Kidney (tissue), 14 donors: ENCODE measurements around the gene CORO1C. TPM values are rescaled to one million over a fixed set of nuclear protein-coding genes. Genes with fewer than 3 reads are reported as not detected.

Source experiments
- DNase-seq, 5 donors: peaks; one replicate each; pipeline ENCODE4 v3.0.0-alpha.2; 2013 to 2020
- FAIRE-seq: peaks from 2 replicates; lab custom pipeline; 2012; peaks lifted over from hg19 to GRCh38; lab: Jason Lieb, UNC
- H3K27ac ChIP-seq, 2 donors: one replicate each; pipeline ENCODE4 v1.7.0; 2013; ENCODE audit warnings: low read depth in 2 of 2, low read length in 2 of 2, inconsistent platforms in 1 of 2
- H3K27me3 ChIP-seq: one replicate; pipeline ENCODE4 v1.7.1; 2013; ENCODE audit warnings: low read length, inconsistent platforms; ENCODE audit not compliant: control insufficient read depth, insufficient read depth
- H3K36me3 ChIP-seq, 3 donors: one replicate each; pipeline versions ENCODE4 v1.7.0 to v1.7.1; 2013; ENCODE audit warnings: low read length in 3 of 3, control low read depth in 1 of 3, inconsistent platforms in 1 of 3; ENCODE audit not compliant: insufficient read depth in 3 of 3, control insufficient read depth in 2 of 3
- H3K4me1 ChIP-seq, 3 donors: one replicate each; pipeline versions ENCODE4 v1.7.0 to v1.7.1; 2013; ENCODE audit warnings: low read length in 3 of 3, inconsistent platforms in 1 of 3, low read depth in 1 of 3; ENCODE audit not compliant: control insufficient read depth in 2 of 3, insufficient read depth in 2 of 3
- H3K4me3 ChIP-seq, 3 donors: one replicate each; pipeline versions ENCODE4 v1.7.0 to v1.8.1; 2013; ENCODE audit warnings: low read length in 3 of 3, control low read depth in 1 of 3, inconsistent platforms in 1 of 3
- H3K9ac ChIP-seq, 3 donors: one replicate each; pipeline versions ENCODE4 v1.7.0 to v1.7.1; 2013; ENCODE audit warnings: low read length in 3 of 3, control low read depth in 1 of 3, inconsistent platforms in 1 of 3
- H3K9me3 ChIP-seq, 3 donors: one replicate each; pipeline versions ENCODE4 v1.7.0 to v1.7.1; 2013; ENCODE audit warnings: low read length in 3 of 3, control low read depth in 1 of 3, inconsistent platforms in 1 of 3; ENCODE audit not compliant: control insufficient read depth in 2 of 3, insufficient read depth in 1 of 3
- intact Hi-C: fragments of 100-400 bp; cut with DNase I; formaldehyde crosslinking; loops from one replicate; pipeline ENCODE4 v1.11.1; 2022
- polyA plus RNA-seq: library from polyadenylated mRNA; stranded (reverse); fragments of 350-450 nt; fragmentation: Illumina TruSeq; extraction: RNeasy Lipid Tissue Mini Kit (QIAGEN cat#74804); gene quantifications from one replicate; pipeline ENCODE4 v1.2.3, GENCODE V29; 2014; ENCODE audit warnings: low read depth, low replicate concordance; ENCODE audit not compliant: insufficient read depth
- total RNA-seq: library from RNA; stranded (reverse); fragmentation: NEBNext Ultra II Directional; extraction: Animal tissue kit (Norgen Biotek cat#: 25700); gene quantifications from one replicate; pipeline ENCODE4 v1.2.1, GENCODE V29; 2021
- TF ChIP-seq, protein P1 (sequence below): IDR thresholded peaks from 3 replicates; pipeline ENCODE4 v1.5.1; 2012; ENCODE audit warnings: mild to moderate bottlenecking, moderate library complexity, borderline replicate concordance; ENCODE audit not compliant: insufficient read depth; ENCODE audit errors: extremely low read depth
- donor health status: control.
- donor health status: control.
- donor health status: control.
- donor health status: control.
- donor health status: control.
- donor health status: DM: yes; HTN: yes; CAD: no.
- donor health status: Normal renal cell carcinoma (clear cell type).

Gene CORO1C
- total and polyA plus RNA-seq, 2 donors from 2014 or later, result 16.6 to 104 TPM

DNA sequence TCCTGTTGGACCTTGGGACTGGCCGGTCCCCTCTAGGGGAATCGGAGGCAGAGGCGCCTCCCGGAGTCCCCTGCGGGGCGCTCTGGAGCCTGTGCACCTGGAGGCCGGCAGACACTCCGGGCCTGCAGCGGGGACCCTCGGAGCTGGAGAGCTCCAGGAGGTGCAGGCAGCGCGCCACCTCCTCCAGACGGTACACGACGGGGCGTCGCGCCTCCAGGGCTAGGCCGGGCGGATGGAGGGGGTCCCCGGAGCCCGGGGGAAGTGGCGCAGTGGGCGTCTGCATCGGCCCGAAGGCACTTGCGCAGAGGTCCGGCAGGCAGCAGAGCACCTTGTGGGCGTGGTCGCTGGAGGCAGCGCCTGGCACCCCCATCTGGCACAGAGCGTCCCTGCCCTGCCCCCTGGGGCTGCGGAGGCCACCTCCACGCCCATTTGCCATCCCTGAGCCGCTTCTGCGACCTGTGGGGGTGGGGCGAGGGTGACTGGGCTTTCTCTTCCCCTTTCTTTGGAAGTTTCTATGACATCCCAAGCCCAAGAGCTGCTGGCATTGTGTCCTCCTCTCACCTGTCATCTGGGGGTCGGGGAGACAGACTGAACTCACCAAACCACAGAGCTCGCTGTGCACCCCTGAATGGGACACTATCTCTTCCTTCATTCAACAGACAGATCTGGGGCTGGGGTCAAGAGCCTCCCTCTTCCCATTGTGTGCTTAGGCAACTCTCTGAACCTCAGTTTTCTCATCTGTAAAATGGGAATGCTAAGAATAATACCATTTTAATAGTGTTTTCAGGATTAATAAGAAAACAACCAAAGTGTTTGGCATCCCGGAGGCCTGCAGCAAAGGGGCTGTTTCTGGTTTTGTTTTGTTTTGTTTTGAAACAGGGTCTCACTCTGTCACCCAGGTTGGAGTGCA is 37.5 kb upstream of the CORO1C start:
- H3K4me1 ChIP-seq, result peaks cover 0 to 7% (median 5%) of the 10 kb centered on the region in 3 donors
- FAIRE-seq (no peak), DNase-seq (peak; percentile 36 to 81 (median 53))
- H3K4me3 ChIP-seq, result no peak overlapping the region
- no peak overlapping the region for H3K9ac ChIP-seq
- no peaks in the 10 kb centered on the region for H3K9me3 ChIP-seq
- TF ChIP-seq, protein P1, sequence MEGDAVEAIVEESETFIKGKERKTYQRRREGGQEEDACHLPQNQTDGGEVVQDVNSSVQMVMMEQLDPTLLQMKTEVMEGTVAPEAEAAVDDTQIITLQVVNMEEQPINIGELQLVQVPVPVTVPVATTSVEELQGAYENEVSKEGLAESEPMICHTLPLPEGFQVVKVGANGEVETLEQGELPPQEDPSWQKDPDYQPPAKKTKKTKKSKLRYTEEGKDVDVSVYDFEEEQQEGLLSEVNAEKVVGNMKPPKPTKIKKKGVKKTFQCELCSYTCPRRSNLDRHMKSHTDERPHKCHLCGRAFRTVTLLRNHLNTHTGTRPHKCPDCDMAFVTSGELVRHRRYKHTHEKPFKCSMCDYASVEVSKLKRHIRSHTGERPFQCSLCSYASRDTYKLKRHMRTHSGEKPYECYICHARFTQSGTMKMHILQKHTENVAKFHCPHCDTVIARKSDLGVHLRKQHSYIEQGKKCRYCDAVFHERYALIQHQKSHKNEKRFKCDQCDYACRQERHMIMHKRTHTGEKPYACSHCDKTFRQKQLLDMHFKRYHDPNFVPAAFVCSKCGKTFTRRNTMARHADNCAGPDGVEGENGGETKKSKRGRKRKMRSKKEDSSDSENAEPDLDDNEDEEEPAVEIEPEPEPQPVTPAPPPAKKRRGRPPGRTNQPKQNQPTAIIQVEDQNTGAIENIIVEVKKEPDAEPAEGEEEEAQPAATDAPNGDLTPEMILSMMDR, result no peak
- H3K36me3 ChIP-seq, result no peaks in the 10 kb centered on the region
- no peak overlapping the region for H3K27ac ChIP-seq
- intact Hi-C loops, result no loop called here
- H3K27me3 ChIP-seq, result no peaks in the 10 kb centered on the region

DNA sequence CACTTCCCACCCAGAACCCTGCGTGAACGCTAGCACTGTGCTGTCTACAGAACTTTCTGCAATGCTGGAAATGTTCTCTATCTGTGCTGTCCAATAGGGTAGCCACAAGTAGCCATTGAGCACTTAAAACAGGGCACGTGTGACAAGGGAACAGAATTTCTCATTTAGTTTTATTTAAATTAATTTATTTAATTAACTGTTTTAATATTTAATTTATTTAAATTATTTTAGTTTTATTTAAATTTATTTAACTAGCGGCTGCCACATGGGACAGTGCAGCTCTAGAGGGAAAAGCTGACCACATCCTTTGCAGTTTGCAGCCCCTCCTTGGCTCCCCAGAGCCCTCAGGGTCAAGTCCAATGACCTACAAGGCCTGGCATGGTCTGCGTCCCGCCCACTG is 35.0 kb upstream of the CORO1C start:
- intact Hi-C loops, result no loop called here
- no peaks in the 10 kb centered on the region for H3K27me3 ChIP-seq
- no peak overlapping the region for H3K4me3 ChIP-seq
- H3K4me1 ChIP-seq, result no peaks in the 10 kb centered on the region
- no peak overlapping the region for H3K27ac ChIP-seq
- TF ChIP-seq, protein P1, result no peak
- no peak for FAIRE-seq
- no peaks in the 10 kb centered on the region for H3K9me3 ChIP-seq
- DNase-seq, result no peak
- H3K9ac ChIP-seq, result no peak overlapping the region
- no peaks in the 10 kb centered on the region for H3K36me3 ChIP-seq

DNA sequence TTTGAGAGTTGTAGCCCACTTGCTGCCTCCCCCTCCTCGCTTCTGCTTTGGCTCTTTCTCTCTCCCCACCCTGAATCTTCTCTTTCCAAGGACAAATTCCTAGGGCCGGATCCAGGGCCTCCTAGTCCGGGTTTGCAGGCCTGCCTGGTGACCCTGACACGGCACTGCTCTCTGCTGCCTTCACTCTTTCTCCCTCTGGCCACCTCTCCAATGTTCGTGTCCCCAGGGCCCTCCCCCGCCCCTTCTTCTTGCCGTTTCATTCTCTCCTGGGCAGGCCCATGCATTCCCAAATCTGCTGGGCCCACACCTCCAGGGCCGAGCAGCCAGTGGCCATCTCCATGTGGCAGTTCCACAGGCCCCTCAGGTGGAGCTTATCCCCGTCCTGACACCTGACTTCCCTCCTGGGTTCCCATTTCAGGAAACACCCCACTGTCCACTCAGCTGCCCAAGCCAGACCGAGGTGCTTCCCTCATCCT is 34.0 kb upstream of the CORO1C start:
- no peak for DNase-seq
- Histone ChIP-seq H3K9ac (no peak overlapping the region), H3K27ac (no peak overlapping the region), H3K9me3 (no peaks in the 10 kb centered on the region), H3K27me3 (no peaks in the 10 kb centered on the region), H3K4me3 (no peak overlapping the region), H3K4me1 (no peaks in the 10 kb centered on the region), H3K36me3 (no peaks in the 10 kb centered on the region)
- FAIRE-seq, result no peak
- intact Hi-C loops, result no loop called here
- TF ChIP-seq, protein P1, result no peak
